H9 (cell line): ENCODE results near the gene MIEF1. TPM values are rescaled to one million over a fixed set of nuclear protein-coding genes. Genes with fewer than 3 reads are reported as not detected.
A peak's percentile ranks its signal among the peaks of the same experiment; 100 is the strongest.

Experiments
- DNase-seq: peaks from one replicate; pipeline ENCODE4 v3.0.0-alpha.2; 2017
- H2AFZ ChIP-seq: one replicate; pipeline ENCODE4 v1.6.1; 2013; ENCODE audit warnings: mild to moderate bottlenecking, low read length, control low read depth, moderate library complexity
- H2AK5ac ChIP-seq: 2 replicates; pipeline ENCODE4 v1.6.1; 2013; ENCODE audit warnings: low read length, control low read depth, mixed read lengths; ENCODE audit not compliant: insufficient read length
- H2BK120ac ChIP-seq: one replicate; pipeline ENCODE4 v1.6.1; 2013; ENCODE audit warnings: low read depth, mild to moderate bottlenecking, low read length, control low read depth, inconsistent platforms; ENCODE audit not compliant: poor library complexity, severe bottlenecking
- H2BK12ac ChIP-seq: 2 replicates; pipeline ENCODE4 v1.6.1; 2013; ENCODE audit warnings: low read length, control low read depth, mixed read lengths, low read depth; ENCODE audit not compliant: insufficient read length
- H2BK15ac ChIP-seq: 2 replicates; pipeline ENCODE4 v1.6.1; 2013; ENCODE audit warnings: low read depth, low read length, control low read depth
- H2BK20ac ChIP-seq: one replicate; pipeline ENCODE4 v1.6.1; 2013; ENCODE audit warnings: low read depth, mild to moderate bottlenecking, low read length, control low read depth, inconsistent platforms; ENCODE audit not compliant: poor library complexity, severe bottlenecking
- H2BK5ac ChIP-seq: 2 replicates; pipeline ENCODE4 v1.6.1; 2013; ENCODE audit warnings: low read length, control low read depth, mixed read lengths; ENCODE audit not compliant: insufficient read length
- H3K14ac ChIP-seq: 2 replicates; pipeline ENCODE4 v1.6.1; 2013; ENCODE audit warnings: low read length, control low read depth; ENCODE audit not compliant: insufficient read depth
- H3K18ac ChIP-seq: 2 replicates; pipeline ENCODE4 v1.6.1; 2013; ENCODE audit warnings: low read depth, mild to moderate bottlenecking, mixed read lengths, low read length, control low read depth; ENCODE audit not compliant: insufficient read length
- H3K23ac ChIP-seq: 2 replicates; pipeline ENCODE4 v1.6.1; 2013; ENCODE audit warnings: low read length, control low read depth, mixed read lengths, low read depth; ENCODE audit not compliant: insufficient read length
- H3K23me2 ChIP-seq: 2 replicates; pipeline ENCODE4 v1.6.1; 2013; ENCODE audit warnings: low read depth, mild to moderate bottlenecking, mixed read lengths, low read length, control low read depth; ENCODE audit not compliant: insufficient read length, poor library complexity, severe bottlenecking
- H3K27ac ChIP-seq: 2 replicates; pipeline ENCODE4 v1.5.1; 2013; ENCODE audit warnings: low read length, control low read depth, mixed read lengths, low read depth; ENCODE audit not compliant: insufficient read length
- H3K27me3 ChIP-seq: 2 replicates; pipeline ENCODE4 v1.6.1; 2013; ENCODE audit warnings: low read length, control low read depth, inconsistent platforms; ENCODE audit not compliant: insufficient read depth
- H3K4ac ChIP-seq: 2 replicates; pipeline ENCODE4 v1.6.1; 2013; ENCODE audit warnings: low read depth, mild to moderate bottlenecking, control low read depth, inconsistent platforms, low read length, moderate library complexity
- H3K4me1 ChIP-seq: 2 replicates; pipeline ENCODE4 v1.6.1; 2013; ENCODE audit warnings: low read length, control low read depth, inconsistent platforms; ENCODE audit not compliant: insufficient read depth
- H3K4me2 ChIP-seq: 2 replicates; pipeline ENCODE4 v1.6.1; 2013; ENCODE audit warnings: low read length, control low read depth, mixed read lengths; ENCODE audit not compliant: insufficient read length, insufficient read depth
- H3K56ac ChIP-seq: 2 replicates; pipeline ENCODE4 v1.6.1; 2013; ENCODE audit warnings: low read depth, mild to moderate bottlenecking, mixed read lengths, low read length, control low read depth; ENCODE audit not compliant: insufficient read length
- H3K79me1 ChIP-seq: 2 replicates; pipeline ENCODE4 v1.6.1; 2013; ENCODE audit warnings: low read depth, mild to moderate bottlenecking, moderate library complexity, low read length, control low read depth, inconsistent platforms; ENCODE audit not compliant: insufficient read depth, poor library complexity, severe bottlenecking
- H3K79me2 ChIP-seq: 2 replicates; pipeline ENCODE4 v1.6.1; 2013; ENCODE audit warnings: low read length, control low read depth, inconsistent platforms; ENCODE audit not compliant: insufficient read depth
- H3K9ac ChIP-seq: 2 replicates; pipeline ENCODE4 v1.6.1; 2013; ENCODE audit warnings: low read length, control low read depth, mixed read lengths; ENCODE audit not compliant: insufficient read length; ENCODE audit errors: extremely low read depth
- H3K9me3 ChIP-seq: one replicate; pipeline ENCODE4 v1.6.1; 2013; ENCODE audit warnings: low read depth, low read length, inconsistent platforms; ENCODE audit not compliant: control insufficient read depth
- H3T11ph ChIP-seq: one replicate; pipeline ENCODE4 v1.6.1; 2013; ENCODE audit warnings: mild to moderate bottlenecking, low read length, control low read depth, inconsistent platforms
- H4K20me1 ChIP-seq: one replicate; pipeline ENCODE4 v1.6.1; 2013; ENCODE audit not compliant: control insufficient read depth, insufficient read length, insufficient read depth
- H4K5ac ChIP-seq: 2 replicates; pipeline ENCODE4 v1.6.1; 2013; ENCODE audit warnings: low read depth, mild to moderate bottlenecking, mixed read lengths, low read length, control low read depth; ENCODE audit not compliant: insufficient read length
- H4K8ac ChIP-seq: replicated peaks from 2 replicates; pipeline ENCODE4 v1.6.1; 2013; ENCODE audit warnings: low read length, control low read depth, mixed read lengths, low read depth; ENCODE audit not compliant: insufficient read length
- H4K91ac ChIP-seq: 2 replicates; pipeline ENCODE4 v1.6.1; 2013; ENCODE audit warnings: low read depth, mild to moderate bottlenecking, moderate library complexity, mixed read lengths, low read length, control low read depth; ENCODE audit not compliant: insufficient read length
- H3K27ac Mint-ChIP-seq, 3 experiments: 2 replicates in 2 of 3; 3 replicates in 1 of 3; pipeline ENCODE4 v1.8.0; 2020 to 2021; ENCODE audit warnings: mixed read lengths in 3 of 3, mild to moderate bottlenecking in 1 of 3, moderate library complexity in 1 of 3
- H3K27me3 Mint-ChIP-seq: 2 replicates; pipeline ENCODE4 v1.8.0; 2021; ENCODE audit warnings: low read depth, mild to moderate bottlenecking, moderate library complexity, mixed read lengths
- H3K36me3 Mint-ChIP-seq, 3 experiments: 2 replicates in 2 of 3; 3 replicates in 1 of 3; pipeline ENCODE4 v1.8.0; 2020 to 2021; ENCODE audit warnings: low read depth in 3 of 3, mixed read lengths in 3 of 3; ENCODE audit not compliant: insufficient read depth in 1 of 3
- H3K4me1 Mint-ChIP-seq, 2 experiments: 2 replicates each; pipeline ENCODE4 v1.8.0; 2020; ENCODE audit warnings: mixed read lengths in 2 of 2
- H3K4me3 Mint-ChIP-seq, 2 experiments: 2 replicates in 1 of 2; 3 replicates in 1 of 2; pipeline ENCODE4 v1.8.0; 2020 to 2021; ENCODE audit warnings: mild to moderate bottlenecking in 2 of 2, mixed read lengths in 2 of 2, moderate library complexity in 1 of 2
- H3K9me3 Mint-ChIP-seq, 2 experiments: 2 replicates in 1 of 2; 3 replicates in 1 of 2; pipeline ENCODE4 v1.8.0; 2020; ENCODE audit warnings: mild to moderate bottlenecking in 2 of 2, mixed read lengths in 2 of 2, moderate library complexity in 1 of 2
- WGBS: extraction: QIAGEN DNeasy Blood & Tissue Kit; methylation state at CpG from one replicate; pipeline ENCODE4 v1.1.7; 2013; ENCODE audit warnings: missing lambda C conversion rate, low lambda C conversion rate, mixed read lengths; ENCODE audit not compliant: insufficient read length; ENCODE audit errors: extremely low coverage; 5-methylcytosine and 5-hydroxymethylcytosine counted together
- total RNA-seq: library from RNA; stranded (reverse); gene quantifications from 2 replicates; pipeline ENCODE4 v1.2.1, GENCODE V29; 2021
- TF ChIP-seq, protein P1 (sequence below): fragments of 200-600 bp; sonication (generic); conservative IDR thresholded peaks from 3 replicates; pipeline ENCODE4 v1.8.0; 2021; ENCODE audit warnings: antibody characterized with exemption, mild to moderate bottlenecking

MIEF1 gene
- total RNA-seq, 1 experiment from 2014 or later = 32.6 TPM

- TF ChIP-seq, protein P1, sequence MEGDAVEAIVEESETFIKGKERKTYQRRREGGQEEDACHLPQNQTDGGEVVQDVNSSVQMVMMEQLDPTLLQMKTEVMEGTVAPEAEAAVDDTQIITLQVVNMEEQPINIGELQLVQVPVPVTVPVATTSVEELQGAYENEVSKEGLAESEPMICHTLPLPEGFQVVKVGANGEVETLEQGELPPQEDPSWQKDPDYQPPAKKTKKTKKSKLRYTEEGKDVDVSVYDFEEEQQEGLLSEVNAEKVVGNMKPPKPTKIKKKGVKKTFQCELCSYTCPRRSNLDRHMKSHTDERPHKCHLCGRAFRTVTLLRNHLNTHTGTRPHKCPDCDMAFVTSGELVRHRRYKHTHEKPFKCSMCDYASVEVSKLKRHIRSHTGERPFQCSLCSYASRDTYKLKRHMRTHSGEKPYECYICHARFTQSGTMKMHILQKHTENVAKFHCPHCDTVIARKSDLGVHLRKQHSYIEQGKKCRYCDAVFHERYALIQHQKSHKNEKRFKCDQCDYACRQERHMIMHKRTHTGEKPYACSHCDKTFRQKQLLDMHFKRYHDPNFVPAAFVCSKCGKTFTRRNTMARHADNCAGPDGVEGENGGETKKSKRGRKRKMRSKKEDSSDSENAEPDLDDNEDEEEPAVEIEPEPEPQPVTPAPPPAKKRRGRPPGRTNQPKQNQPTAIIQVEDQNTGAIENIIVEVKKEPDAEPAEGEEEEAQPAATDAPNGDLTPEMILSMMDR = no peak
- H3K4ac ChIP-seq = no peak overlapping the region
- no peaks in the 10 kb centered on the region for H3K79me1 ChIP-seq
- no peaks in the 10 kb centered on the region; the same call in 1 of the 2 replicates for H3K4me1 ChIP-seq
- no peak overlapping the region for H2BK12ac ChIP-seq
- DNase-seq = no peak
- H3K4me3 Mint-ChIP-seq = peak overlapping the region in 1 of 2 experiments; percentile 20; a peak in 1 of 5 replicates
- no peak overlapping the region for H3K9ac ChIP-seq
- H3K79me2 ChIP-seq = no peaks in the 10 kb centered on the region
- no peak overlapping the region for H3K27ac Mint-ChIP-seq
- no peak overlapping the region for H2BK120ac ChIP-seq
- H3K9me3 ChIP-seq = no peaks in the 10 kb centered on the region
- no peak overlapping the region for H2AFZ ChIP-seq
- peaks cover 25 to 37% of the 10 kb centered on the region in 2 experiments for H3K4me1 Mint-ChIP-seq
- H3K9me3 Mint-ChIP-seq = no peaks in the 10 kb centered on the region
- H3K4me2 ChIP-seq = no peak overlapping the region
- no peak overlapping the region for H3K27ac ChIP-seq
- peaks cover 24% of the 10 kb centered on the region for H3K27me3 Mint-ChIP-seq
- no peak overlapping the region for H3K18ac ChIP-seq
- H2AK5ac ChIP-seq = no peak overlapping the region
- H3K27me3 ChIP-seq = no peaks in the 10 kb centered on the region
- no peaks in the 10 kb centered on the region for H4K20me1 ChIP-seq
- H3K14ac ChIP-seq = no peak overlapping the region
- H4K5ac ChIP-seq = no peak overlapping the region
- no peaks in the 10 kb centered on the region for H3K36me3 Mint-ChIP-seq
- no peak overlapping the region for H3K56ac ChIP-seq
- H3K23me2 ChIP-seq = no peaks in the 10 kb centered on the region
- no peak overlapping the region for H2BK5ac ChIP-seq
- WGBS = no CpG with 5 or more reads among the region's 9 CpGs
- no peak overlapping the region for H2BK20ac ChIP-seq
- H4K8ac ChIP-seq = no peak overlapping the region
- H3T11ph ChIP-seq = no peak overlapping the region
- H4K91ac ChIP-seq = no peak overlapping the region
- H2BK15ac ChIP-seq = no peak overlapping the region
- no peak overlapping the region for H3K23ac ChIP-seq
These were observed 24.5 kb upstream of the MIEF1 start for GRCh38 chr22:39477542-39477941.
